Cardiac septum (tissue), 1 donor: ENCODE data around the gene MATCAP1. TPM values are rescaled to one million over a fixed set of nuclear protein-coding genes. Genes with fewer than 3 reads are reported as not detected.

Experiments used
- DNase-seq: peaks from one replicate; pipeline ENCODE4 v3.0.0-alpha.2; 2020; ENCODE audit warnings: low spot score
- intact Hi-C: fragments of 100-400 bp; cut with DNase I; formaldehyde crosslinking; loops from one replicate; pipeline ENCODE4 v1.14.0; 2022
- total RNA-seq: library from RNA; stranded (reverse); fragmentation: NEBNext Ultra II Directional; extraction: Animal tissue kit (Norgen Biotek cat#: 25700); gene quantifications from one replicate; pipeline ENCODE4 v1.2.1, GENCODE V29; 2021
- donor health status: DM: no; HTN: no; CAD: no.

The MATCAP1 gene
- total RNA-seq, 1 donor from 2014 or later: 22.2 TPM

DNA sequence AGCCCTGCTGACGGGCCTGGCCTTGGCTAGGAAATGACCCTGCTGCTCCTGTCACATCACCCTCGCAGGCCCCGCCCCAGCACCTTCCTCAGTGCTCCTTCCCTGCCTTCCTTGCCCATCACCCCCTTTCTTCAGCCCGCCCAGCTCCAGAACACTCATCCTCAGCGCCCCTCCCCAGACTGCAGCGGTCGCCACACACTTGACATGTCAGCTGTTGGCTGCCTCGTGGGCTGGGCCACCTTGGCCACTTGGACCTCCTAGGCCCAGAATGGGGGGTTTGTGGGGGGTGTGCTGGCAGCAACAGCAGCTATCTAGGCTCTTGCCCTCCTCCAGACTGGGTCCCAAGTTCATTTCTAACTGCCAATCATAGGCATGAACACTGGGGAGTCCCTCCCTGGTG lies 25.8 kb upstream of the MATCAP1 start:
- intact Hi-C loops: no loop called here
- DNase-seq: no peak

DNA sequence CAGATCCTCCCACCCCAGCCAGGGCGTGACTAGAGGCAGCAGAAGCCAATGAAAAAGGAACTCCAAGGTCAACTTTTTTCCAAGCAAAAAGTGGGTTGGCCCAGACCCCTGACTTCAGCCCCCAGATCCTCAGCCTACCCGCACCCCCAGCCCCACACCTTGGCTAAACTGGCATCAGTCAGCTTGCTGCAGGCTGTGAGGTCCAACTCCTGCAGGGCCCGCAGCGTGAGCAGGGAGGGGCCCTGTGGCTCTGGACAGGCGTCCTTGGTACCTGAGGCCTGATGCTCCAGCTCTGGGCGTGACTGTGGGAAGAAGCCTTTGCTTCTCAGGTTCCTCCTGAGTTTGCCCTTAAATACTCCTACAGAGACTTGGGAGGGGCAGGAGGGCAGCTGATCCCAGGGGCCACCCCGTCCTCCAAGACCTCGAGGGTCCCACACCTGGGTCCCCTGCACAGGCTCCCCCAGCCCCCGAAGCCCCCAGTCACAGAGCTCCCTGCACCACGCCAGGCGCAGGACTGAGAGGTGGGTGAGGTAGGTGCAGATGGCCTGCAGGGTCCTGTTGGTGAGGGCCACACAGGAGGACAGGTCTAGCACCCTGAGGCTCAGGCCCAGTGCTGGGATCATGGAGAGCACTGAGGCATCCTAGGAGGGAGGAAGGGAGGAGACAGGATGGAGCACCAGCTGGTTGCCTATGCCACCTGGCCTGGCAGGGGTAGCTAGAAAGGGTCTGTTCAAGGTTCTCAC lies 24.6 kb upstream of the MATCAP1 start:
- intact Hi-C loops: no loop called here
- DNase-seq: no peak

DNA sequence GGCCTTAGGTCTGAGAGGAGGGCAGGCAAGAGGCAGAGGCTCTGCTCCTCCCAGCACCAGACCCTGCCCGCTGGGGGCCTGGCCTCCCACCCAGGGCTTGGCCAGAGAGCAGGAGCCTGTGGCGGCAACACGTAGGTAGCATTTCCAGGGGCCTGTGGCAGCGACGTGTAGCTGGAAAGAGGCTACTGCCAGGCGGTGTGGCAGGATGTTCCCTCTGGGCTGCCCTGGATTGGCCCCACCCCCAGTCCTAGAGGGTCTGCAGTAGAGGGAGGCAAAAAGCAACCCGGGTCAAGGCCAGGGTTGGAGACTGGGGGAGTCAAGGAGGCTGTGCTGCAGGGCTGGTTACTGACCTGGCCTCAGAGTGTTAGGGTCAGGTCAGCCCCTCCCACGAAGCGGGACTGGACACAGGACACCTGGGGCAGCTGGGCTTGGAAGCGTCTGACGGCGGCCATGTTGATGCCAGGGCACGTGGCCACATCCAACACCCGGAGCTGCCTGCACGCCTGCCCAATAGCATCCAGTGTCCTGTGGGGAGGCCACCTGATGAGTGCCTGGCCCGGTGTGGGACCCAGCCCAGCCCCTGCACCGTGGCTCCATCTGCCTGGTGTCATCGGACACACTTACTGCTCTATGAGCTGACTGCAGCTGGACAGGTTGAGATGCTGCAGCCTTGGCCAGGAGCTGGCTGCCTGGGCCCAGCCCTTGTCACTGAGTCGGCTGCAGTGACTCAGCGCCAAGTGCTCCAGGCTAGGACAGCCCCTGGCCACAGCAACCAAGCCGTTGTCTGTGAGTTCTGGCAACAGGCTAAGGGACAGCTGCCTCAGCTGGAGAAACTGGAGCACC lies 23.7 kb upstream of the MATCAP1 start:
- intact Hi-C loops: no loop called here
- no peak for DNase-seq

DNA sequence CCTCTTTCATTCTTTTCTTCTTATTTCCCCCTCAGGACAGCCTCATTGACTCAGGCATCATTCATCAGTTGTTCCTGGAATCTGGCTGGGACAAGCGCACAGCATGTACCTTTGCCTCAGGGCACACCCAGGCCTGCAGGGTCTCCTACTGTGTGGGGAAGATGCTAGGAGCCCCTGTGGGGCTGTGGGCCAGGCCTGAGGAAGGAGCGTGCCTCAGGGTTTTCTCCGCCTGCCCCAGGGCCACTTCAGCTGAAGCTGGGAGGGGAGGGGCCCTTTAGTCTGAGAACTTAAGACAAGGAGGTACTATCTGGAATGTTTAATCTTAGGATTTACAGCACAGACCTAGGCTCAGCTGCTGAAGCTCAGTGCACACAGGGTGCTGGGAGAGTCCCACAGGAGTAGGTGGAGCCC lies 23.1 kb upstream of the MATCAP1 start:
- no peak for DNase-seq
- intact Hi-C loops: no loop called here

DNA sequence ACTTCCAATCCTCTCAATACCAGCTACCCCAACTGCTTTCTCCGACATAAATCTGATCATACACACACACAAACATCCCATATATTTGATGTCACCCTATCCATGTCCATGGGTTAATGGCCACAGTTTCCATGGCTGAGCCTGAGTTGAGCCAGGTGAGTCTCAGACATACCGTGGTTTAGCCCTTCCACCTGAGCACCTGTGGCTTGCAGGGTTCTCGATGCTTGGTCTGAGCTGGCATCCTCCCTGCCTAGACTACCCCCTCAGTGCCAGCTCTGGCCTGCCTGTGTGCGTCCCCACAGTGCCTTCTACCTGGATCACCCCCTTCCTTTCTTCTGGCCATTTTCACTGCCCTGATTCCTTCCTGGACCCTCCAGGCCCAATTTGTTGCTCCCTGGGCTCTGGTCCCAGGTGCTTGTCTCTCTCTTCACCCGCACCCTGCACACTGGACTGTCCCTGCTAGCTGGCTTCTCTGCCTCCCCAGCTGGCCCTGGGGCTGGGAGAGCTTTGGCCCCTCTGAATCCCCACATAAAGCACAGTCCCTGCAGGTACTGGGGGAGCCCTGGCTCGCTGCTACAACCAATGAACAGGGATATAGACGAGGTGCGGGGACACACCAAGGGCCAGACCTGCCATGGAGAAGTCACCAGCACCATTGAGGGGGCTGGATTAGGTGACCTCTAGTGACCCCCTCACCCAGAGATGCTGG lies 22.5 kb upstream of the MATCAP1 start:
- intact Hi-C loops: no loop called here
- no peak for DNase-seq

DNA sequence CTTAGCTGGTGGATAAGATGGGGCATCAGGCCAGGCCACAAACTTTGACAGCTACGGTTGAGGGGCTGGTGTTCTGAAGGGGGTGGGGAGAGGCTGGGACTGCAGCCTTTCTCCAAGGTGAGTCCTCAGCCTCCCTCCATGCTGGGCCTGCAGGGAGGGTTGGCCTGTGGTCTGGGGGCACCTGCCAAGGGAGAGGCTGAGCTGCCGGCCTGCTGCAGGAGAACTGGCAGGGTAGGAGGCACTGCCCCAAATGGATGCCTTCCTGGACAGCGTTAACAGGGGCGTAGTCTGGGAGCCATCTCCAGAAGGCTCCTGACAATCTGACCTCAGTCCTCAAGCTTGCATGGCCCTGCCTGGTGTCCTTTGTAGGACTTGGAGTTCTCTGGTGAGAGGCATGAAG lies 20.3 kb upstream of the MATCAP1 start:
- intact Hi-C loops: no loop called here
- DNase-seq: no peak

DNA sequence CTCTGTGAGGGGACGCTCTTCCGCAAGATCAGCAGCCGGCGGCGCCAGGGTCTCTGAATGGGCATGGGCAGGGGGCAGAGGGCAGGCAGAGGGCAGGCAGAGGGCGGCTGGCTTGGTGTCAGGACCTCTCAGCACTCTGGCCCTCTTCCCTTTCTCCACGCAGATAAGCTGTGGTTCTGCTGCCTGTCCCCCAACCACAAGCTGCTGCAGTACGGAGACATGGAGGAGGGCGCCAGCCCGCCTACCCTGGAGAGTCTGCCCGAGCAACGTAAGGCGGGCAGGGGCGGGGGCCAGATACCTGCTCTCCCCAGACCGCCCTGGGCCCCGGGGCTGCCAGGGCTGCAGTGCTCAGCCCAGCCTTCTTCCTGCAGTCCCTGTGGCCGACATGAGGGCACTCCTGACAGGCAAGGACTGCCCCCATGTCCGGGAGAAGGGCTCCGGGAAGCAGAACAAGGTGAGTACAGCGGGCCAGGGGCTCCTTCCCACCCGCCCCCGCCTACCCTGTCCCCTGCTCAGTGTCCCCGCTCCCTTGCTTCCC lies 19.3 kb upstream of the MATCAP1 start:
- no peak for DNase-seq
- intact Hi-C loops: no loop called here

DNA sequence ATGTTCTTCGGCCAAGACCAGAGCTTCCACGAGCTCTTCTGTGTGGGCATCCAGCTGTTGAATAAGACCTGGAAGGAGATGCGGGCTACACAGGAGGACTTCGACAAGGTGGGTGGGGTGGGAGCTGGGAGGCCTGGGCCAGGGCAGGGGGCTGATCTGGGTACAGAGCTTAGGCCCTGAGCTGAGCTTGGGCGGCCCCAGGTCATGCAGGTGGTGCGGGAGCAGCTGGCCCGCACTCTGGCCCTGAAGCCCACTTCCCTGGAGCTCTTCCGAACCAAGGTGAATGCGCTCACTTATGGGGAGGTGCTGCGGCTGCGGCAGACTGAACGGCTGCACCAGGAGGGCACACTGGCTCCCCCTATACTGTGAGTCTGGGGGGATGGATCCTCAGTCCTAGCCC lies 18.7 kb upstream of the MATCAP1 start:
- intact Hi-C loops: no loop called here
- DNase-seq: no peak

DNA sequence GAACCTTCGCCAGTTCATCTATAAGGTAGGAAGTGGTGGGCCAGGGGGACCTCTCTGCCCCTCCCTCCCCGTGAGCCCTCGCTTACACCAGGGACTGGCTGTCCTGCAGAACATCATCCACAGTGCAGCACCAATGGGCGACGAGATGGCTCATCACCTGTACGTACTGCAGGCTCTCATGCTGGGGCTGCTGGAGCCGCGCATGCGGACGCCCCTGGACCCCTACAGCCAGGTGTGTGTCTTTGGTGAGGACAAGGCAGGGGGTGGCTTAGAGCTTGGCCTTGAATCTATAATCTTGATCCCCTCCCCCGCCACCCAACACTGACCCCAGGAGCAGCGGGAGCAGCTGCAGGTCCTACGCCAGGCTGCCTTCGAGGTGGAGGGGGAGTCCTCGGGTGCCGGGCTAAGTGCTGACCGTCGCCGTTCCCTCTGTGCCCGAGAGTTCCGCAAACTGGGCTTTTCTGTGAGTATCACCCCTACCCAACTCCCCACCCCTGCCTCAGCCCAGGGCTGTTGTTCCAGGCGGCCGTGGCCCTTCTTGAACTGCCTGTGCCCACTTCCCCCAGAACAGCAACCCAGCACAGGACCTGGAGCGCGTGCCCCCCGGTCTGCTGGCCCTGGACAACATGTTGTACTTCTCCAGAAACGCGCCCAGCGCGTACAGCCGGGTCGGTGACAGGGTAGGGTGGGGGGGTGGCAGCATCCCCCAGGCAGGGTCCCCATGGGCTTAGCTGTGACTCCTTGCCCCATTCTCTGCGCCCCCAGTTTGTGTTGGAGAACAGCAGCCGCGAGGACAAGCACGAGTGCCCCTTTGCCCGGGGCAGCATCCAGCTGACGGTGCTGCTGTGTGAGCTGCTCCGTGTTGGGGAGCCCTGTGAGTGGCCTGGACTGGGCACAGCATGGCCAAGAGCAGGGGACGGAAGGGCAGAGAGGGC lies 17.9 kb upstream of the MATCAP1 start:
- DNase-seq: no peak
- intact Hi-C loops: no loop called here

DNA sequence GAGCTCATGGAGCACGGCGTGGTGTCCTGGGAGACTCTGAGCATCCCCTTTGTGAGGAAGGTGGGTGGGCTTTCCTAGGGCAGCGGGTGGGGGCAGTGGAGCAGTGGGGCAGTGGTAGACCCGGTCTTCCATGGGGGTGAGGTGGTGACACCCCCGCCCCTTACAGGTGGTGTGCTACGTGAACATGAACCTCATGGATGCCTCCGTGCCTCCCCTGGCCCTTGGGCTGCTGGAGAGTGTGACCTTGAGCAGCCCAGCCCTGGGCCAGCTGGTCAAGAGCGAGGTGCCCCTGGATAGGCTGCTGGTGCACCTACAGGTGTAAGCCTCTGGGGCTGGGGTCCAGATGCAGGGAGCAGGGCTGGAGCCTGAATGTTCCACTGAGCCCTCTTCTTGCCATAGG lies 16.7 kb upstream of the MATCAP1 start:
- intact Hi-C loops: no loop called here
- DNase-seq: no peak

DNA sequence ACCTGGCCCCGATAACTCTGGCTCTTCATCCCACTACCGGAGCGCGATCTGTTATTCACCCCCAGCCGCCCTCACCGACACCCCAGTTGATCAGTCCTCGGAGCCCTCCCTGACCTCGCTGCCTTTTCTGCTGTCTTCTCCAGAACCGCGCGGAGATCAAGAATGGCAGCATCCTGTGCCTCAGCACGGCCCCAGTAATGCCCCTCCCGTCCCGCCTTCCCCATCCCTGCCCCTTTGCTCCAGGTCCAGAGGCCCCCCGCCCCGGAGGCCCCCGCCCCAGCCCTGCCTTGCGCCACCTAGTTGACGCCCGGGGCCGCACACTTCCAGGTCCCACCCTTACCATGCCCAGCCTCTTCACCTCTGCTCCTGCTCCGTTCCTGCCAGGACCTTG lies 16.0 kb upstream of the MATCAP1 start:
- DNase-seq: no peak

DNA sequence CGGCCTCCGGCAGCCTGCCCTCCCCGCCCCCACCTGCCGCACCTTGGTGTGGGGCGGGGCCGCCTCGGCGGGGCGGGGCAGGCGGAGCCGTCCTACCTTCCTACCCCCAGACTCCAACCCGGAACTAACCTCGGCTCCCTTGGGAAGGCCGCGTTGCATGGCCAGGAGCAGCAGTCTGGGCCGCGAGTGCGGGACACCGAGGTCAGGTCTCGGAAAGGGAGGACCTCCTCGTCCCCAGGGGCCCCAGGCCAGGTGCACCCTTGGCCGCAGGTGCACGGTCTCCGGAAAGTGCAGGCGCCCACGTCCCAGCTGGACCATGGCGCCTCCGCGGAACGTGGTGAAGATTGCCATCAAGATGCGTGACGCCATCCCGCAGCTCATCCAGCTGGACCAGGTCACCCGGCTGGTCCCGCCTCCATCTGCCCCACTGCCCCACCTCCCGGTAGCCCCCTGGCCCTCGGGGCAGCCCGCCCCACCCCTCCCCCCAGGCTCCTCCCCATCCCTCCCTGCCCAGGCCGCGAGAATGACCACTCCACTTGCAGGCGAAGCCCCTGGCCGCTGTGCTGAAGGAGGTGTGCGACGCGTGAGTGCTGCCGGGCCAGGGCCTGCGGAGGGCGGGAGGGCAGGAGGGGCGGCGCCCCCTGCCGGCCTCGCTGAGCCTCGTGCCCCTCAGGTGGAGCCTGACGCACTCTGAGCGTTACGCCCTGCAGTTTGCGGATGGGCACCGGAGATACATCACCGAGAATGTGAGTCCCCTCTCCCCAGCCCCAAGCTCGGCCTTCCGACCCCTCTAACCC lies 15.4 kb upstream of the MATCAP1 start, which contains the start of gene ELMO3:
Gene ELMO3 (plus strand): TSS at position 121 of the 797 bp plus-strand sequence. CDS start 196 bp downstream, at position 317.
- DNase-seq: no peak
- intact Hi-C loops: no loop called here

More for the DNA sequence above, 16.0 kb upstream of the MATCAP1 start:
- intact Hi-C loops: no loop called here

DNA sequence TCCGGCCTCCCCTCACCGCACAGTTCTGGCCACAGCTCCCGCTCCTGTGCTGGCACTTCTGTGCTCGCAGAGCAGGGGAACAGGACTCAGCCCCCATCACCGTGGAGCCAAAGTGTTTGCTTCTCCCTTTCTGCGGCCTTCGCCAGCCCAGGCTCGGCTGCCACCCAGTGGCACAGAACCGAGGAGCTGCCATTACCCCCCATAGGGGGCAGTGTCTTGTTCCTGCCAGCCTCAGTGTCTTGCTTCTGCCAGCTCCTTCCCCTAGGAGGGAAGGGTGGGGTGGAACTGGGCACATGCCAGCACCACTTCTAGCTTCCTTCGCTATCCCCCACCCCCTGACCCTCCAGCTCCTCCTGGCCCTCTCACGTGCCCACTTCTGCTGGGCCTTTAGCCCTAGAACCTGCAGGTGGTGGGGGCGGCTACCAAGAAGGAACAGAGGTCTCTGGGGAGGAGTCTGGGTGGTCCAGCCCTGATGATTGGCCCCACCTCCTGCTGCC lies 14.5 kb upstream of the MATCAP1 start:
- DNase-seq: no peak
- intact Hi-C loops: no loop called here

DNA sequence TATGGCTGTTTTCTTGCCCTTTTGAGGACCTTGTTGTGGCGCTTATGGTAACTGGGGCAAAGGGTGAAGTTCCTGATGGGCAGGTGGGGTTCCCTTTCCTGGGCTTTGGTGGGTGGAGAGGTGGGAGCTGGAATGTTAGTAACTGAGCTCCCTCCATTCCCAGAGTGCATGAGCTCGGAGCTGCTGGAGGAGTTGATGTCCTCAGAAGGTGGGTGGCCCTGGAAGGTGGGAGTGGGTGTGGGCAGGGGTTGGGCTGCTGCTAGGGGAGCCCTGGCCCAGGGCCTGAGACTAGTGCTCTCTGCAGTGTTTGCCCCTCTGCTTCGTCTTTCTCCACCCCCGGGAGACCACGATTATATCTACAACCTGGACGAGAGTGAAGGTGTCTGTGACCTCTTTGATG lies 13.9 kb upstream of the MATCAP1 start:
- DNase-seq: no peak
- intact Hi-C loops: no loop called here

DNA sequence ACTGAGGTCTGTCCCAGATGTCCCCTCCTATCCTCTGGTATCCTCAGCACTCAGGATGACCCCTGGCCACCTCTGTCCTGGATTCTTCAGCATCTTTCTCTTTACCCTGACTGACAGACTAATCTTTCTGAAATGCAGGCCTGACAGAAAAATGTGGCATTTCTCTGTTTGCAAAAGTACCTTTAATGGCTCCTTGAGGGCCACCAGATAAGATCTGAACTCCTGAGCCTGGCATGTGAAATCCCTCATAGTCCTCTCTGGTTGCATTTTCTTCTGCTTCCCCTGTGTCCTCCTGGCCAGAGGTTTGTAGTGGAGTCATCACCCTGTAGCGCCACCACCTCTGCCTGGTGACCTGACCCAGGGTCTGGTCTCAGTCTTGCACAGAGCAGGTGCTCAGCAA lies 13.1 kb upstream of the MATCAP1 start:
- no peak for DNase-seq
- intact Hi-C loops: no loop called here

DNA sequence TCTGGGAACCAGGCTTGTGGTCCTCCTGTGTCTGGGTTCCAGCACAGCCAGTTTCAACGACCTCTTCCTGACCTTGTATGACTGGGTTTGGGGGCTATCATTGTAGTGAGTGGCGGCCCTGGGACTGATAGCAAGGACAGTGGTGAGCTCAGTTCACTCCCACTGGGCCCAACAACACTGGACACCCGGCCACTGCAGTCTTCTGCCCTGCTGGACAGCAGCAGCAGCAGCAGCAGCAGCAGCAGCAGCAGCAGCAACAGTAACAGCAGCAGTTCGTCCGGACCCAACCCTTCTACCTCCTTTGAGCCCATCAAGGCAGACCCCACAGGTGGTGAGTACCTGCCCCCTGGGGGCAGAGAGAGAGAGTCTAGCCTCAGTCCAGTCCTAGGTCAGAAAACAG lies 11.9 kb upstream of the MATCAP1 start:
- DNase-seq: no peak
- intact Hi-C loops: no loop called here

DNA sequence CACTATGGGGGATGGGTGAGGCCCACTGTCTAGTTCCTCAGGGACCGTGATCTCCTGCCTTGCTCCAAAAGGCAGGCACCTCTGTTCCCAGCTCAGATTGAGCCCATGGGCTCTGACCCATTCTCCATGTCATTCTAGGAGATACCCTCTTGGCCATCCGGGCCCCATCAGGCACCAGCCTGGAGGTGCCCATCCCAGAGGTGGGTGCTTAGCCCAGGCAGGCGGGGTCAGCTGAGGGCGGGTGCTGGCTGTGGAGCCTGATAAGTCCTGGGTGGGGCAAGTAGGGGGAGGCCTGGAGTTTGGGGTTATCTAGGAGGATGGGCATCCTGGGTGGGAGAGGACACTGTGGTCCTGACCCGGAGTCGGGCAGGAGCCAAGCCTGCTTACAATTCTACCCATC lies 10.5 kb upstream of the MATCAP1 start:
- DNase-seq: no peak
- intact Hi-C loops: no loop called here

DNA sequence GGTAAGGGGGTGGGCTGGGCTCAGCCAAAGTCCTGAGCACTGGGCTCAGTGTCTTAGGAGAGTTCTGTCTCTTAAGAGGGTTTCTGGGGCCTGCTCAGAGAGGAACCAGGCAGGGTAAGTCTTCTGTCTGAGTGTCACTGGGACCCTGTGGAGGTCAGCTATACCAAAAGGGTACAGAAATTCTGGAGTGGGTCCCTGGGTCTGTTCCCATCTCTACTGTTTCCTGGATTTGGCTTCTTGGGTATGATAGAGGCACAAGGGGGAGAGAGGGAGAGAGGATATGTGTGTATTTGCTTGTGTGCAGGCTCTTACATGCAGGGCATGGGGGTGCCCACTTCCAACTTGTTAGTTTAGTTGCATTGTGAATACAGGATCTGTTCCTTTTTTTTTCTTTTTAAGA lies 9.8 kb upstream of the MATCAP1 start:
- intact Hi-C loops: no loop called here
- no peak for DNase-seq
